Left lung (tissue), 10 donors: ENCODE data around the gene SLC38A10. TPM values are rescaled to one million over a fixed set of nuclear protein-coding genes. Genes with fewer than 3 reads are reported as not detected.
A peak's percentile ranks its signal among the peaks of the same experiment; 100 is the strongest.

Experiments
- ATAC-seq: fragments of 200-7000 bp; cut with Tn5 transposase; one replicate; pipeline ENCODE4 v1.9.1; 2020; ENCODE audit warnings: moderate library complexity
- DNase-seq, 4 donors: peaks; one replicate each; pipeline ENCODE4 v3.0.0-alpha.2; 2013 to 2020
- H3K27ac ChIP-seq, 2 donors: fragments of 200-600 bp; sonication (generic) in 1 of 2; one replicate each; pipeline versions ENCODE4 v1.5.0 to v1.8.0; 2020 to 2021
- H3K27me3 ChIP-seq, 2 donors: fragments of 200-600 bp; sonication (generic) in 1 of 2; one replicate each; pipeline versions ENCODE4 v1.5.0 to v1.8.0; 2020 to 2021
- H3K36me3 ChIP-seq, 2 donors: fragments of 200-600 bp; sonication (generic) in 1 of 2; one replicate each; pipeline versions ENCODE4 v1.5.0 to v1.8.0; 2020 to 2021
- H3K4me1 ChIP-seq, 2 donors: fragments of 200-600 bp; one replicate each; pipeline ENCODE4 v1.8.0; 2021
- H3K4me3 ChIP-seq, 2 donors: fragments of 200-600 bp; sonication (generic) in 1 of 2; one replicate each; pipeline versions ENCODE4 v1.5.0 to v1.8.0; 2020 to 2021; ENCODE audit warnings: mild to moderate bottlenecking in 1 of 2
- H3K9me3 ChIP-seq, 2 donors: fragments of 200-600 bp; sonication (generic) in 1 of 2; one replicate each; pipeline versions ENCODE4 v1.5.0 to v1.8.0; 2020 to 2021
- CTCF ChIP-seq, 2 donors: fragments of 200-600 bp; sonication (generic) in 1 of 2; IDR thresholded peaks; one replicate each; pipeline versions ENCODE4 v1.5.0 to v1.8.0; 2021; ENCODE audit warnings: antibody characterized with exemption in 2 of 2
- intact Hi-C, 2 donors: fragments of 100-400 bp; cut with DNase I; formaldehyde crosslinking; loops; one replicate each; pipeline versions ENCODE4 v1.11.2 to v1.14.2; 2022
- polyA plus RNA-seq, 6 donors: library from polyadenylated mRNA; unstranded; fragments of 120-200 nt; gene quantifications; one replicate each; pipeline ENCODE4 v1.2.1, GENCODE V29; 2013; ENCODE audit not compliant: insufficient read length in 6 of 6
- total RNA-seq, 2 donors: library from RNA; stranded (reverse); fragmentation: NEBNext Ultra II Directional; extraction: Animal tissue kit (Norgen Biotek cat#: 25700); gene quantifications; one replicate each; pipeline ENCODE4 v1.2.1, GENCODE V29; 2021
- donor health status: DM: no; HTN: yes; CAD: no.
- donor health status: DM: no; HTN: no; CAD: no.

Gene SLC38A10
- total and polyA plus RNA-seq, 8 donors: 48.4 to 109 (median 63.0) TPM

GRCh38 chr17:81323411-81323868 lies 28.3 kb upstream of the SLC38A10 start:
- Histone ChIP-seq H3K27ac (no peak overlapping the region), H3K36me3 (no peaks in the 10 kb centered on the region), H3K27me3 (no peaks in the 10 kb centered on the region), H3K9me3 (no peaks in the 10 kb centered on the region), H3K4me3 (no peak overlapping the region), H3K4me1 (peaks cover 12 to 56% of the 10 kb centered on the region in 2 donors)
- TF ChIP-seq CTCF (IDR thresholded peaks at IDR 0.05): no peak
- DNase-seq (no peak), ATAC-seq (no peak)
- intact Hi-C loops: no loop called here

- no peaks in the 10 kb centered on the region for H3K27me3 ChIP-seq
- H3K4me1 ChIP-seq: peaks cover 10 to 52% of the 10 kb centered on the region in 2 donors
- TF ChIP-seq CTCF (IDR thresholded peaks at IDR 0.05): no peak
- H3K36me3 ChIP-seq: no peaks in the 10 kb centered on the region
- intact Hi-C loops: no loop called here
- ATAC-seq (no peak), DNase-seq (no peak)
- no peaks in the 10 kb centered on the region for H3K9me3 ChIP-seq
- no peak overlapping the region for H3K4me3 ChIP-seq
- H3K27ac ChIP-seq: no peak overlapping the region
Observed at GRCh38 chr17:81323083-81323369, 27.9 kb upstream of the SLC38A10 start.

- H3K4me3 ChIP-seq: no peak overlapping the region
- no peak overlapping the region for H3K27ac ChIP-seq
- peaks cover 9 to 46% of the 10 kb centered on the region in 2 donors for H3K4me1 ChIP-seq
- H3K27me3 ChIP-seq: no peaks in the 10 kb centered on the region
- intact Hi-C loops: no loop called here
- no peaks in the 10 kb centered on the region for H3K36me3 ChIP-seq
- no peaks in the 10 kb centered on the region for H3K9me3 ChIP-seq
- no peak for ATAC-seq
- DNase-seq: peak in 1 of 4 donors; percentile 70
- no peak for TF ChIP-seq CTCF (IDR thresholded peaks at IDR 0.05)
Observed at GRCh38 chr17:81322271-81323082, 27.4 kb upstream of the SLC38A10 start.

- DNase-seq: peak in 1 of 4 donors; percentile 63
- TF ChIP-seq CTCF (IDR thresholded peaks at IDR 0.05): no peak
- Histone ChIP-seq H3K4me1 (peaks cover 0 to 2% of the 10 kb centered on the region in 2 donors), H3K4me3 (no peak overlapping the region), H3K9me3 (no peaks in the 10 kb centered on the region), H3K36me3 (no peaks in the 10 kb centered on the region), H3K27ac (no peak overlapping the region), H3K27me3 (no peaks in the 10 kb centered on the region)
- intact Hi-C loops: no loop called here
- no peak for ATAC-seq
Observed at GRCh38 chr17:81317961-81318605, 23.0 kb upstream of the SLC38A10 start.

- ATAC-seq (no peak), DNase-seq (peak in 1 of 4 donors; percentile 62)
- no peak overlapping the region for H3K4me3 ChIP-seq
- no peaks in the 10 kb centered on the region for H3K4me1 ChIP-seq
- intact Hi-C loops: no loop called here
- H3K27me3 ChIP-seq: no peaks in the 10 kb centered on the region
- no peaks in the 10 kb centered on the region for H3K36me3 ChIP-seq
- no peak for TF ChIP-seq CTCF (IDR thresholded peaks at IDR 0.05)
- H3K27ac ChIP-seq: no peak overlapping the region
- no peaks in the 10 kb centered on the region for H3K9me3 ChIP-seq
Observed at GRCh38 chr17:81317530-81317821, 22.4 kb upstream of the SLC38A10 start.
